Endothelial cell (in vitro differentiated cells): ENCODE measurements around the gene SLC7A8. TPM values are rescaled to one million over a fixed set of nuclear protein-coding genes. Genes with fewer than 3 reads are reported as not detected.

Source experiments
- DNase-seq: peaks from one replicate; pipeline ENCODE4 v3.0.0; 2021; ENCODE audit warnings: low spot score
- H3K27ac Mint-ChIP-seq: one replicate; pipeline ENCODE4 v1.8.0; 2021; ENCODE audit warnings: mixed read lengths, inconsistent platforms; ENCODE audit not compliant: unreplicated experiment
- H3K27me3 Mint-ChIP-seq: one replicate; pipeline ENCODE4 v1.8.0; 2021; ENCODE audit warnings: mild to moderate bottlenecking, moderate library complexity, mixed read lengths, inconsistent platforms; ENCODE audit not compliant: unreplicated experiment
- H3K36me3 Mint-ChIP-seq: one replicate; pipeline ENCODE4 v1.8.0; 2021; ENCODE audit warnings: mild to moderate bottlenecking, low read depth, mixed read lengths, inconsistent platforms; ENCODE audit not compliant: unreplicated experiment
- H3K4me1 Mint-ChIP-seq: one replicate; pipeline ENCODE4 v1.8.0; 2021; ENCODE audit warnings: mild to moderate bottlenecking, mixed read lengths, inconsistent platforms; ENCODE audit not compliant: unreplicated experiment
- H3K4me3 Mint-ChIP-seq: one replicate; pipeline ENCODE4 v1.8.0; 2021; ENCODE audit warnings: mild to moderate bottlenecking, mixed read lengths, inconsistent platforms; ENCODE audit not compliant: unreplicated experiment
- H3K9me3 Mint-ChIP-seq: one replicate; pipeline ENCODE4 v1.8.0; 2021; ENCODE audit warnings: mixed read lengths, inconsistent platforms; ENCODE audit not compliant: unreplicated experiment
- total RNA-seq: library from RNA; stranded (reverse); fragmentation: NEBNext Ultra II Directional; extraction: Animal tissue kit (Norgen Biotek cat#: 25700); gene quantifications from one replicate; pipeline ENCODE4 v1.2.1, GENCODE V29; 2021; ENCODE audit not compliant: unreplicated experiment
- TF ChIP-seq, protein P1 (sequence below): fragments of 200-600 bp; sonication (generic); IDR thresholded peaks from one replicate; pipeline ENCODE4 v1.5.0; 2021; ENCODE audit warnings: antibody characterized with exemption; ENCODE audit not compliant: unreplicated experiment

SLC7A8 gene
- total RNA-seq, 1 donor from 2014 or later = 24.3 TPM

DNA sequence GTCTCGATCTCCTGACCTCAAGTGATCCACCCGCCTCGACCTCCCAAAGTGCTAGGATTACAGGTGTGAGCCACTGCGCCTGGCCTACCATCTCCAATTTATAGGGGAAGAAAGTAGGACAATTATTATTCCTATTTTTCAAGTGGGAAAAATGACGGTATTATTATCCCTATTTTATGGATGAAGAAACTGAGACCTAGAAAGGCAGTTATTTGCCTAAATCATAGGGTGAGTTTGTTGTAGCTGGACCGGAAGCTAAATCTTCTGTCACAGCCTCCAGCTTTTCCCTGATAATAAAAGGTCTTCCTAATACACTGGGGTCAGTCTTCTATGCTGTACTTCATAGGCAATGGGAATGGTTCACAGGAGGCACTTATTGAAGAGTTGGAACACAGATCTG, 13.8 kb downstream of the SLC7A8 start:
- peaks cover 11% of the 10 kb centered on the region for H3K36me3 Mint-ChIP-seq
- no peaks in the 10 kb centered on the region for H3K27me3 Mint-ChIP-seq
- TF ChIP-seq, protein P1, sequence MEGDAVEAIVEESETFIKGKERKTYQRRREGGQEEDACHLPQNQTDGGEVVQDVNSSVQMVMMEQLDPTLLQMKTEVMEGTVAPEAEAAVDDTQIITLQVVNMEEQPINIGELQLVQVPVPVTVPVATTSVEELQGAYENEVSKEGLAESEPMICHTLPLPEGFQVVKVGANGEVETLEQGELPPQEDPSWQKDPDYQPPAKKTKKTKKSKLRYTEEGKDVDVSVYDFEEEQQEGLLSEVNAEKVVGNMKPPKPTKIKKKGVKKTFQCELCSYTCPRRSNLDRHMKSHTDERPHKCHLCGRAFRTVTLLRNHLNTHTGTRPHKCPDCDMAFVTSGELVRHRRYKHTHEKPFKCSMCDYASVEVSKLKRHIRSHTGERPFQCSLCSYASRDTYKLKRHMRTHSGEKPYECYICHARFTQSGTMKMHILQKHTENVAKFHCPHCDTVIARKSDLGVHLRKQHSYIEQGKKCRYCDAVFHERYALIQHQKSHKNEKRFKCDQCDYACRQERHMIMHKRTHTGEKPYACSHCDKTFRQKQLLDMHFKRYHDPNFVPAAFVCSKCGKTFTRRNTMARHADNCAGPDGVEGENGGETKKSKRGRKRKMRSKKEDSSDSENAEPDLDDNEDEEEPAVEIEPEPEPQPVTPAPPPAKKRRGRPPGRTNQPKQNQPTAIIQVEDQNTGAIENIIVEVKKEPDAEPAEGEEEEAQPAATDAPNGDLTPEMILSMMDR = no peak
- no peak overlapping the region for H3K4me3 Mint-ChIP-seq
- H3K9me3 Mint-ChIP-seq = no peaks in the 10 kb centered on the region
- DNase-seq = no peak
- peaks cover 20% of the 10 kb centered on the region for H3K4me1 Mint-ChIP-seq
- no peak overlapping the region for H3K27ac Mint-ChIP-seq

DNA sequence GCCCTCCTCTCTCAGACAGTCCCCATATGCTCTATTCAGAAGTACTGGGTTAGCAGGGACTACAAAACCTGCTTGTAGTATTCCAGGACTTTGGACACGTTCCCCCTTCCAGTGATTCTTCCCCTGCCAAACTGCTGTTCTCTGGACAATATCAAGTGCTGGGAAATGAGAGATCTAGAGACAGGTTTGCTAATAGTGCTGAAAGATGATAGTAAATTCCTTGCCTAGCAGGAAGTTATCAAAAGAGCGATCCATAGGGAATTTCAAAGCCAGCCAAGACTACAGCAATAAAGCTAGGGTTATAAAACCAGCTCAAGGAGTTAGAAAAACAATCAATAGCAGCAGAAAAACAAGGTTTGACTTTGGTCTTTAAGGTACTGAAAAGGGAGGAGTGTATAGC, 15.2 kb downstream of the SLC7A8 start:
- Mint-ChIP-seq H3K27me3 (no peaks in the 10 kb centered on the region), H3K27ac (no peak overlapping the region), H3K4me1 (peaks cover 20% of the 10 kb centered on the region), H3K4me3 (no peak overlapping the region), H3K36me3 (peaks cover 14% of the 10 kb centered on the region), H3K9me3 (no peaks in the 10 kb centered on the region)
- TF ChIP-seq, protein P1 = no peak
- DNase-seq = no peak

DNA sequence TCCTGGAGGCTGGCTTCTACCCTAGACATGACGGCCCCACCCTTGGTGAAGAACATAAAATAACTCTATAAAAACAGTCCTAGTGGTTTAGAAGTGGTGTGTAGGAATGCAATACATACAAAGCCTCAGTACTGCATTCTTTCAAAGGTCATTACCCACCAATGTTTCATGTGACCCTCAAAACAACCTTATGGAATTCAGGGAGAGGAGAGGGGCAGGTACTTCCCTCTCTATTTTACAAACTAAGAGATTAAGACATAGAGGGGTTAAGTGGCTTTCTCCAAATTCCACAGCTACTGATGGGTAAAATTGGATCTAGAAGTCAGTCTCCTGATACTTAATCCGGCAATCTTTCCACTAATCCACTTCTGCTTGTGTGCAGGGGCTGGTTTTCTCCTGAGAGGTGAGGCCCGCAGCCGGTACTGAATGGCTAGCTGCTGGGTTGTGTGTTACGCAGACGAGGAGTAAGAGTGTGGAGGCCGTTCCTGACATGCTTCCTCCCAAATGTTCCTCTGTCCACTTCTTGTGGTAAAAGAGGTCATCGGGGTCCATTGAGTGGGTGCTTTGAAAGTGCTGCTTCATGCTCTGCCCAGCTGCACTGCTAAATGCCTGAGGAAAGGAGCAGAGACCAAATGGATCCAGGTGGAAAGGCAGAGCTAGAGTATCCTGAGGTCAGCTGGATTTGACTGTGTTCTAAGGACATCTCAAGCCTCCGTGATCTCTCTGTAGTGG, 16.2 kb downstream of the SLC7A8 start:
- Mint-ChIP-seq H3K4me1 (peaks cover 30% of the 10 kb centered on the region), H3K27ac (no peak overlapping the region), H3K36me3 (peaks cover 14% of the 10 kb centered on the region), H3K9me3 (no peaks in the 10 kb centered on the region), H3K4me3 (no peak overlapping the region), H3K27me3 (no peaks in the 10 kb centered on the region)
- TF ChIP-seq, protein P1 = no peak
- DNase-seq = no peak

DNA sequence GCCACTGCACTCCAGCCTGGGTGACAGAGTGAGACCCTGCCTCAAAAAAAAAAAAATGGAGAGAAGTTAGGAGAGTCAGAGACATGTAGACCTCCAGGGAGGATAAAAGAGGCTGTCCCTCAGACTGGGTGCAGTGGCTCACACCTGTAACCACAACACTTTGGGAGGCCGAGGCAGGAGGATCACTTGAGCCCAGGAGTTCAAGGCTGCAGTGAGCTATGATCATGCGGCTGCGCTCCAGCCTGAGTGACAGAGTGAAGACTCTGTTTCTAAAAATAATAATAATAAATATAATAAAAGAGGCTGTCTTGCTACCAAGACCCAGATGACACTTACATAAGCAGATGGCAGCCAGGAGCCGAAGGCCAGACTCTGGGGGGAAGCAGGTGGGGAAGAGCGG, 18.5 kb downstream of the SLC7A8 start:
- Mint-ChIP-seq H3K9me3 (no peaks in the 10 kb centered on the region), H3K36me3 (peaks cover 14% of the 10 kb centered on the region), H3K4me1 (peaks cover 37% of the 10 kb centered on the region), H3K27ac (no peak overlapping the region), H3K27me3 (peaks cover 3% of the 10 kb centered on the region), H3K4me3 (no peak overlapping the region)
- TF ChIP-seq, protein P1 = no peak
- no peak for DNase-seq

DNA sequence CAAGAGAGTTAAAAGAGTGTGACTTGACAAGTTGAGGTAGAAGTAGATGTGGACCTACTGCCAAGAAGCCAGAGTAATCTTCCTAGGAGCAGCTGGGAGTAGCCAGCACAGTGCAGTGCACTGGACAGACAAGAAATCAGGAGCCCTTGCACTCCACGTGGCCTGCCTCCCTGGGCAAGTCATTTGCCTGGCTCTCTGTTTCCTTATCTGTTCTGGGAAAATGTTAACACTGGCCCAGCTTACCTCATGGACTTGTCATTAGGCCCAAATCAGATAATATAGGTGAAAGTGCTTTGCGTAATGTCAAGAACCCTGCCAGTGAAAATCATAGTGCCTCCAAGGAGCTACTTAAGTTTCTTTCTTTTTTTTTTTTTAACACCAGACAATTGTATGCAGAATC, 19.2 kb downstream of the SLC7A8 start:
- Mint-ChIP-seq H3K4me1 (peaks cover 40% of the 10 kb centered on the region), H3K36me3 (peaks cover 14% of the 10 kb centered on the region), H3K27ac (no peak overlapping the region), H3K27me3 (peaks cover 5% of the 10 kb centered on the region), H3K4me3 (no peak overlapping the region), H3K9me3 (no peaks in the 10 kb centered on the region)
- TF ChIP-seq, protein P1 = no peak
- DNase-seq = no peak
